H1 (cell line): ENCODE results near the gene IQCN. TPM values are rescaled to one million over a fixed set of nuclear protein-coding genes. Genes with fewer than 3 reads are reported as not detected.
A peak's percentile ranks its signal among the peaks of the same experiment; 100 is the strongest.

Source experiments
- ASH2L ChIP-seq: fragments of 200-600, 300-600 bp; sonication (generic); IDR thresholded peaks from one replicate; pipeline ENCODE4 v1.7.1; 2017; ENCODE audit warnings: low read length
- ATF2 ChIP-seq: IDR thresholded peaks from 2 replicates; pipeline ENCODE4 v1.6.1; 2012; ENCODE audit warnings: low read length, inconsistent platforms
- CEBPB ChIP-seq: IDR thresholded peaks from 2 replicates; pipeline ENCODE4 v1.6.1; 2012; ENCODE audit warnings: low read depth, low read length
- CHD7 ChIP-seq: fragments of 300-600 bp; sonication (generic); IDR thresholded peaks from 2 replicates; pipeline ENCODE4 v1.7.1; 2012; ENCODE audit warnings: low read length, moderate library complexity, mild to moderate bottlenecking, inconsistent platforms; ENCODE audit not compliant: insufficient replicate concordance
- GABPA ChIP-seq: IDR thresholded peaks from 2 replicates; pipeline ENCODE4 v1.6.1; 2011; ENCODE audit warnings: mild to moderate bottlenecking, low read length, moderate library complexity, borderline replicate concordance; ENCODE audit not compliant: insufficient read depth
- NANOG ChIP-seq: IDR thresholded peaks from 2 replicates; pipeline ENCODE4 v1.6.1; 2011; ENCODE audit warnings: low read length, low read depth, mild to moderate bottlenecking, inconsistent platforms; ENCODE audit not compliant: insufficient read depth, poor library complexity, severe bottlenecking
- RAD21 ChIP-seq, 2 experiments: IDR thresholded peaks in 1 of 2; conservative IDR thresholded peaks in 1 of 2; 2 replicates each; pipeline ENCODE4 v1.6.1; 2011; ENCODE audit warnings: low read depth in 2 of 2, low read length in 2 of 2, improper control_type of control experiment in 1 of 2, inconsistent platforms in 1 of 2, mild to moderate bottlenecking in 1 of 2, moderate library complexity in 1 of 2
- RBBP5 ChIP-seq: IDR thresholded peaks from 2 replicates; pipeline ENCODE4 v1.7.1; 2012; ENCODE audit warnings: low read depth, mild to moderate bottlenecking, inconsistent platforms, low read length, moderate library complexity, borderline replicate concordance
- polyA plus RNA-seq, 7 experiments: library from polyadenylated mRNA; depleted of rRNA in 3 of 7; stranded (reverse) in 5 of 7; unstranded in 2 of 7; fragments of >200 nt in 5 of 7; fragments of 200-250 nt in 2 of 7; gene quantifications; 1 replicate in 5 of 7; 2 replicates in 1 of 7; 4 replicates in 1 of 7; pipeline versions ENCODE4 v1.2.1 to v1.2.3, GENCODE V29; 2011 to 2013; ENCODE audit warnings: missing spikeins in 2 of 7, mixed read lengths in 2 of 7
- total RNA-seq: library from RNA; stranded (reverse); fragmentation: NEBNext Ultra II Directional; extraction: Animal tissue kit (Norgen Biotek cat#: 25700); gene quantifications from 2 replicates; pipeline ENCODE4 v1.2.1, GENCODE V29; 2021

The IQCN gene
- total and polyA plus RNA-seq, 2 of the 8 experiments (the other 6 are each of a cell fraction or from before 2014, with no cell fraction given) = 0.36 to 1.0 TPM

- TF ChIP-seq CHD7 (no peak), ASH2L (peak; percentile 69), CEBPB (no peak), RAD21 (IDR thresholded peaks at IDR 0.05 in 1 of 2, conservative IDR thresholded peaks at IDR 0.05 in 1 of 2; ENCODE audit: low read depth in 2 of 2, low read length in 2 of 2) (peak; percentile 28 to 44; a peak in 2 of 4 replicates), RBBP5 (no peak), GABPA (no peak), NANOG (no peak), ATF2 (no peak)
Observed at GRCh38 chr19:18232540-18233223, 41.6 kb downstream of the IQCN start (continued).
